ENCODE results near the gene GIGYF1. TPM values are rescaled to one million over a fixed set of nuclear protein-coding genes. Genes with fewer than 3 reads are reported as not detected.
"Not testable (repeated sequence)": the region's sequence is repeated elsewhere in the genome, so short reads cannot be mapped to it uniquely, and the experiment has no call there.

The GIGYF1 gene
- total and polyA plus RNA-seq, 2 experiments from 2014 or later = 13.2 to 17.6 TPM

DNA sequence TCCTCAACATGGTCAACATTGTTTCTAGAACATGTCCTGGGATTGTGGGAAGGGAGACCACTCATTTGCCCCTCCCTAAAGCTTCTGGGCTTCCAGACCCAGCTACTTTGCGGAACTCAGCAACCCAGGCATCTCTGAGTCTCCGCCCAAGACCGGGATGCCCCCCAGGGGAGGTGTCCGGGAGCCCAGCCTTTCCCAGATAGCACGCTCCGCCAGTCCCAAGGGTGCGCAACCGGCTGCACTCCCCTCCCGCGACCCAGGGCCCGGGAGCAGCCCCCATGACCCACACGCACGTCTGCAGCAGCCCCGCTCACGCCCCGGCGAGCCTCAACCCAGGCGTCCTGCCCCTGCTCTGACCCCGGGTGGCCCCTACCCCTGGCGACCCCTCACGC, 26.2 kb upstream of the GIGYF1 start, which contains the start of gene EPO:
EPO (plus strand) TSS at position 190 of the 392 bp plus-strand sequence. CDS start 513 bp downstream, outside the sequence.
- no peaks in the 10 kb centered on the region for H3K36me3 ChIP-seq (replicated peaks; ENCODE audit: insufficient read depth, low read depth)
- no peak within 1 kb of the TSS for H2AFZ ChIP-seq
- no peak for DNase-seq (ENCODE audit: low spot score)
- no peak within 1 kb of the TSS for H3K27ac ChIP-seq
- peaks cover 5% of the 10 kb centered on the region for H3K4me1 ChIP-seq (ENCODE audit: insufficient read depth)
- no peaks in the 10 kb centered on the region for H4K20me1 ChIP-seq (ENCODE audit: insufficient read depth, poor library complexity, severe bottlenecking)
- H3K9me3 ChIP-seq (ENCODE audit: low read depth) = no peaks in the 10 kb centered on the region
- TF ChIP-seq, protein P1, sequence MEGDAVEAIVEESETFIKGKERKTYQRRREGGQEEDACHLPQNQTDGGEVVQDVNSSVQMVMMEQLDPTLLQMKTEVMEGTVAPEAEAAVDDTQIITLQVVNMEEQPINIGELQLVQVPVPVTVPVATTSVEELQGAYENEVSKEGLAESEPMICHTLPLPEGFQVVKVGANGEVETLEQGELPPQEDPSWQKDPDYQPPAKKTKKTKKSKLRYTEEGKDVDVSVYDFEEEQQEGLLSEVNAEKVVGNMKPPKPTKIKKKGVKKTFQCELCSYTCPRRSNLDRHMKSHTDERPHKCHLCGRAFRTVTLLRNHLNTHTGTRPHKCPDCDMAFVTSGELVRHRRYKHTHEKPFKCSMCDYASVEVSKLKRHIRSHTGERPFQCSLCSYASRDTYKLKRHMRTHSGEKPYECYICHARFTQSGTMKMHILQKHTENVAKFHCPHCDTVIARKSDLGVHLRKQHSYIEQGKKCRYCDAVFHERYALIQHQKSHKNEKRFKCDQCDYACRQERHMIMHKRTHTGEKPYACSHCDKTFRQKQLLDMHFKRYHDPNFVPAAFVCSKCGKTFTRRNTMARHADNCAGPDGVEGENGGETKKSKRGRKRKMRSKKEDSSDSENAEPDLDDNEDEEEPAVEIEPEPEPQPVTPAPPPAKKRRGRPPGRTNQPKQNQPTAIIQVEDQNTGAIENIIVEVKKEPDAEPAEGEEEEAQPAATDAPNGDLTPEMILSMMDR (IDR thresholded peaks at IDR 0.05; ENCODE audit: poor library complexity) = no peak
- no peak for TF ChIP-seq EZH2phosphoT487 (IDR thresholded peaks at IDR 0.05; ENCODE audit: low read depth, severe bottlenecking, unreplicated experiment)
- peak; percentile 49 for TF ChIP-seq EZH2 (IDR thresholded peaks at IDR 0.05; ENCODE audit: borderline replicate concordance)
- H3K79me2 ChIP-seq = no peaks in the 10 kb centered on the region
- WGBS (ENCODE audit: low lambda C conversion rate, missing lambda C conversion rate) = 5% methylated on average over 9 of the region's 21 CpGs
- peak within 1 kb of the TSS; percentile 80 for H3K4me2 ChIP-seq
- H3K9me2 ChIP-seq (replicated peaks; ENCODE audit: insufficient read depth) = no peaks in the 10 kb centered on the region
- no peak within 1 kb of the TSS for H3K4me3 ChIP-seq
- peaks cover 39% of the 10 kb centered on the region for H3K27me3 ChIP-seq

DNA sequence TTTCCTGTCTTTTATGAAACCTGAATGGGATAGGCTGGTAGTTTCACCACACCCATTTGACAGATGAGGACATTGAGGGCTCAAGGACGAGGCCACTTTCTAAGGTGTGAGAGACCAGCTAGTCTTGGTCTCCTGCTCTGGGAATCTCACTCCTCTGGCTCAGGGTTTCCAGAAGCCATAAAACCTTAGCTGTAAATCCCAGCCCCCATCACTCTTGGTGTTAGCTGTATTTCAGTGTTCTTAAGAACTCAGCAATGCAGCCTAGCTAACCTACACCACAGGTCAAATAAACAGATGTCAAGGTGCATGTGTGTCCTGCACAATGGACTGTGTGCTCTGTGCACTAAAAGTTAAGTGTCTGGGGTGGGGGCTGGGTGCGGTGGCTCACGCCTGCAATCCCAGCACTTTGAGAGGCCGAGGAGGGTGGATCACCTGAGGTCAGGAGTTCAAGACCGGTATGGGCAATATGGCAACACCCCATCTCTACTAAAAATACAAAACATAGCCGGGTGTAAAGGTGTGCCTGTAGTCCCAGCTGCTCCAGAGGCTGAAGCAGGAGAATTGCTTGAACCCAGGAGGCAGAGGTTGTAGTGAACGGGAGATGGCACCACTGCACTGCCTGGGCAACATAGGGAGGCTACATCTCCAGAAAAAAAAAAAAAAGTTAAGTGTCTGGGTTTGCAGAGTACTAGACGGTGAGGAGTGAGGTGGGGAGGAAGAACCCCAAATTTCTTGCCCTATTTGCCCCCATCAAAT, 25.7 kb upstream of the GIGYF1 start:
- Histone ChIP-seq H2AFZ (no peak overlapping the region), H3K27me3 (peaks cover 39% of the 10 kb centered on the region), H3K4me2 (peak overlapping the region; percentile 80), H3K9me3 (ENCODE audit: low read depth) (no peaks in the 10 kb centered on the region), H4K20me1 (ENCODE audit: insufficient read depth, poor library complexity, severe bottlenecking) (no peaks in the 10 kb centered on the region), H3K79me2 (no peaks in the 10 kb centered on the region), H3K27ac (no peak overlapping the region), H3K36me3 (replicated peaks; ENCODE audit: insufficient read depth, low read depth) (no peaks in the 10 kb centered on the region), H3K4me1 (ENCODE audit: insufficient read depth) (peaks cover 5% of the 10 kb centered on the region), H3K9me2 (replicated peaks; ENCODE audit: insufficient read depth) (no peaks in the 10 kb centered on the region), H3K4me3 (no peak overlapping the region)
- no peak for TF ChIP-seq EZH2 (IDR thresholded peaks at IDR 0.05; ENCODE audit: borderline replicate concordance)
- TF ChIP-seq, protein P1 (IDR thresholded peaks at IDR 0.05; ENCODE audit: poor library complexity) = peak; percentile 24
- WGBS (ENCODE audit: low lambda C conversion rate, missing lambda C conversion rate) = 58% methylated on average over 8 of the region's 8 CpGs
- no peak for DNase-seq (ENCODE audit: low spot score)

DNA sequence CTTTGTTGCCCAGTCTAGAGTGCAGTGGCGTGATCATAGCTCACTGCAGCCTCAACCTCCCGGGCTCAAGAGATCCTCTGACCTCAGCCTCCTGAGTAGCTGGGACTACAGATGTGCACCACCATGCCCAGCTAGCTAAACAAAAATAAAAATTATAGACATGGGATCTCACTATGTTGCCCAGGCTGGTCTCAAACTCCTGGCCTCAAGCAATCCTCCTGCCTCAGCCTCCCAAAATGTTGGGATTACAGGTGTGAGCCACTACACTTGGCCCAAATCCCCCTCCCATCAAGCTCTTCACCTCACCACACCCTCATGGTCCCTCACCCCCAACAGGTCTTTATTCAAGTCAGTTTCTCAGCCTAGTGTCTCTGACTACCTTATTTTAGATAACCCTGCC, 23.0 kb upstream of the GIGYF1 start:
- H3K4me2 ChIP-seq; H3K9me2 ChIP-seq (replicated peaks; ENCODE audit: insufficient read depth); H4K20me1 ChIP-seq (ENCODE audit: insufficient read depth, poor library complexity, severe bottlenecking); H2AFZ ChIP-seq; DNase-seq (ENCODE audit: low spot score); H3K27ac ChIP-seq; H3K4me3 ChIP-seq; H3K79me2 ChIP-seq; H3K9me3 ChIP-seq (ENCODE audit: low read depth); H3K4me1 ChIP-seq (ENCODE audit: insufficient read depth); H3K36me3 ChIP-seq (replicated peaks; ENCODE audit: insufficient read depth, low read depth): not testable (repeated sequence)
- H3K27me3 ChIP-seq = peaks cover 26% of the 10 kb centered on the region
- WGBS (ENCODE audit: low lambda C conversion rate, missing lambda C conversion rate) = 61% methylated on average over 2 of the region's 2 CpGs

DNA sequence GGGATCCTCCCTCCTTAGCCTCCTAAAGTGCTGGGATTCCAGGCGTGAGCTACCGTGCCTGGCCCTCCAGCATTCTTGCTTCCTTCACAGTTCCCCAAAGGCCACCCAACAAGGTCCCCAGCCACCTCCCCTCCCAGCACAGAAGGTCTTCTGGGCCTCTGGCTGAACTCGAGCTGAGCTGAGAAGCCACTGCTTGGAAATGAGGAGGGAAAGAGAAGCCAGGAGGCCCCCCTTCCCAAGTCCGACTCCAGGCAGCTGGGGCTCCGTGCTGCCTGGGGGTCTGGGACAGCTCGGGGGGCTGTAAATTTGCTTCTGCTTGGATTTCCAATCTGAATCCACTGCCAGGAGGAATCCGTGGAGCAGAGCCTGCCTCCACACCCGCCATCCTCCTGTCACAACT, 20.7 kb upstream of the GIGYF1 start:
- 89% methylated on average over 8 of the region's 8 CpGs for WGBS (ENCODE audit: low lambda C conversion rate, missing lambda C conversion rate)
- peaks cover 5% of the 10 kb centered on the region for H3K27me3 ChIP-seq
- H3K4me1 ChIP-seq (ENCODE audit: insufficient read depth) = no peaks in the 10 kb centered on the region
- H3K79me2 ChIP-seq = no peaks in the 10 kb centered on the region
- no peak overlapping the region for H2AFZ ChIP-seq
- H3K36me3 ChIP-seq (replicated peaks; ENCODE audit: insufficient read depth, low read depth) = no peaks in the 10 kb centered on the region
- no peaks in the 10 kb centered on the region for H3K9me2 ChIP-seq (replicated peaks; ENCODE audit: insufficient read depth)
- H3K27ac ChIP-seq = no peak overlapping the region
- H4K20me1 ChIP-seq (ENCODE audit: insufficient read depth, poor library complexity, severe bottlenecking) = no peaks in the 10 kb centered on the region
- TF ChIP-seq EZH2phosphoT487 (IDR thresholded peaks at IDR 0.05; ENCODE audit: low read depth, severe bottlenecking, unreplicated experiment) = no peak
- TF ChIP-seq, protein P1 (IDR thresholded peaks at IDR 0.05; ENCODE audit: poor library complexity) = no peak
- TF ChIP-seq EZH2 (IDR thresholded peaks at IDR 0.05; ENCODE audit: borderline replicate concordance) = no peak
- H3K9me3 ChIP-seq (ENCODE audit: low read depth) = no peaks in the 10 kb centered on the region
- no peak overlapping the region for H3K4me2 ChIP-seq
- DNase-seq (ENCODE audit: low spot score) = no peak
- H3K4me3 ChIP-seq = no peak overlapping the region

Data from hepatocyte (in vitro differentiated cells).